Vagina (tissue), 2 donors: ENCODE data around the gene TMEM176A.

Experiments used
- CTCF ChIP-seq, 3 experiments: fragments of 450-650 bp in 2 of 3; fragments of 200-600 bp in 1 of 3; sonication (generic) in 1 of 3; IDR thresholded peaks; one replicate each; pipeline ENCODE4 v1.5.1; 2017 to 2019; ENCODE audit warnings: antibody characterized with exemption in 3 of 3, mild to moderate bottlenecking in 2 of 3, moderate library complexity in 2 of 3
- POLR2A ChIP-seq, 2 donors: fragments of 450-650 bp; IDR thresholded peaks; one replicate each; pipeline ENCODE4 v1.6.1; 2017; ENCODE audit warnings: antibody characterized with exemption in 2 of 2, mild to moderate bottlenecking in 2 of 2, moderate library complexity in 2 of 2

DNA sequence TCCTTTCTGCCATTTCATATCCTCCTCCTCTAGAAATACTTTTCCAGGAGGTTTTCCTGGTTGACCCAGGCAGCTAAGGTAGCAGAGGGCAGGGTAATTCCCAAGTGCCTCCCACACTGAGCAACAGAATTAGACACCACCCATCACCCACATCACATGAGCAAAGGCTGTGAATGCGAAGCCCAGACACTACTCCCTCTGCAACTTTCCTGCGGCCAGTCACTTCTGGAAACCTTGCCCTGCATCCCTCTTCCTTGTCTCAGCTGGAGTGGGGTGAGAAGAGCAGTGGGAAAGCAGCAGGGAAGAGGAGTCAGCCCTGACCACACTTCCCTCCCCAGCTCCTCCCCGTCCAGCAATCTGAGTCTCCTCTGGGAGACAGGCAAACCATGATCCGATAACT is 15.6 kb upstream of the TMEM176A start:
- TF ChIP-seq CTCF (IDR thresholded peaks at IDR 0.05): no peak
- no peak for TF ChIP-seq POLR2A (IDR thresholded peaks at IDR 0.05)
